GM18861 (cell line): ENCODE data around the gene APLP1.
"Not testable (repeated sequence)": the region's sequence is repeated elsewhere in the genome, so short reads cannot be mapped to it uniquely, and the experiment has no call there.

Experiments
- ATAC-seq: cut with Tn5 transposase; IDR thresholded peaks from one replicate; pipeline ENCODE4 v1.9.1; 2021; ENCODE audit not compliant: unreplicated experiment

APLP1 gene

DNA sequence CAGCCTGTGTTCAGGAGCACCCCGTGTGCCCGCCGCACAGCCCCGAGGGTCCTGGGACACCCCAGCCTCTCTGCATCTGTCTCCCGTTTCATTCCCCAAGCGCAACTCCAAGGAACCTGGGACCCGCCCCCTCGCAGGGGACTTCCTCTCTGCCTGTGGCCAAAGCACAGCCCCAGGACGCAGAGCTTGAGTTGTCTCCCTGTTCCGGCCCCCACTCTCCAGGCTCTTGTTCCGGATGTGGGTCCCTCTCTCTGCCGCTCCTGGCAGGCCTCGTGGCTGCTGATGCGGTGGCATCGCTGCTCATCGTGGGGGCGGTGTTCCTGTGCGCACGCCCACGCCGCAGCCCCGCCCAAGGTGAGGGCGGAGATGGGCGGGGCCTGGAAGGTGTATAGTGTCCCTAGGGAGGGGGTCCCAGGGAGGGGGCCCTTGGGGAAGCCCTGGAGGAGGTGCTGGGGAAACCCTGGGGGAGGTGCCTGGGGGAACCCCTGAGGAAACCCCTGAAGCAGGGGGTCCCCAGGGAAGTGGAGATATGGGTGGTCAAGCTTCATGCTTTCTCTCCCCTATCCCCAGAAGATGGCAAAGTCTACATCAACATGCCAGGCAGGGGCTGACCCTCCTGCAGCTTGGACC lies 35.3 kb downstream of the APLP1 start:
- ATAC-seq = peak; percentile 35

DNA sequence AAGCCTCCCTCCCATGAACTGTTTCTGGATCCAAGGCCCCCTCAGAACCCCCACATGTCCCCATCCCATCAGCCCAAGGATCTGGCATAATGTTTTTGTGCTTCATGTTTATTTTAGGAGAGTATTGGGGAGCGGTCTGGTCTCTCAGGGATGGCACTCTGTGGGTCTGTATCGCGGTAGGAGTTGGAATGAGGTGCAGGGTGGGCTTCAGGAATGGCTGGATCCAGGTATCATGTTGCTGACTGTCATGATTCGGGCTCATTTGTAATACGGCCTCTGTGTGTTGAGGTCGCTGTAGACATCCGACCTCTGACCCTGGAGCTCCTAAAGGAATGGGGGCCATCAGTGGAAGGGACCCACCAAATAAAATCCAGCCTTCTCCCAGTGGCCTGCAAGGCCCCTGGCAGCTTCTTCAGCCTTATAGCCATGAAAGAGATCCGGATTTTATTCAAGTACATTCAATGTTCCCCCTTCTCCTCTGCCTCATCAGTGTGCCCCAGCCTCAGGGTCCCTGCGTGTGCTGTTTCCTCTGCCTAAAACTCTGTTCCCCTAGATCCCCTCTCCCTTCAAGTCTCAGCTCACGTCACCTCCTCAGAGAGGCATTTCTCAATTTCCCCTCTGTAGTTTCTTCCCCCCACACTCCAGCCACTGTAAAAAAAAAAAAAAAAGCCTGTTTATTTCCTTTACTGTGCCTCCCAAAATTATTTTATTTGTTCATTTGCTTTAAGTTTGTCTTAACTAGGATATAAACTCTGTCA lies 36.1 kb downstream of the APLP1 start:
- ATAC-seq = no peak

DNA sequence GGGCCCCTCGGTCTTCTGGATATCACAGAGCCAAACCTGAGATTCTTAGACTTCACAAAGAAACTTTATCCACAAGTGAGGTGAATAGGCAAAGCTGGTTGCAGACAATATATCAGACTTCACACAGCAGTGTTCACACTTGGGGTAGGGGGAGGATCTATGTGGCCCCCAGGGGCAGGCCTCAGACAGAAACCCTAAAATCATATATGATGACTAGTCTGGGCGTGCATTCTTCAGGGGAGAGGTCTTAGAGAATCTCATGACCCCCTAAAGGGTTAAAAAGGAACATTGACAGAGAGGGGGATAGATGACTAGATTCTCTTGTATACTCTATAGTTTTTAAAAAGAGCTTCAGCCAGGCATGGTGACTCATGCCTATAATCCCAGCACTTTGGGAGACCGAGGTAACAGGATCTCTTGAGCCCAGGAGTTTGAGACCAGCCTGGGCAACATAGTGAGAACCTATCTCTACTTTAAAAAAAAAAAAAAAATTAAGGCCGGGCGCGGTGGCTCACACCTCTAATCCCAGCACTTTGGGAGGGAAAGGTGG lies 36.9 kb downstream of the APLP1 start:
- no peak for ATAC-seq

DNA sequence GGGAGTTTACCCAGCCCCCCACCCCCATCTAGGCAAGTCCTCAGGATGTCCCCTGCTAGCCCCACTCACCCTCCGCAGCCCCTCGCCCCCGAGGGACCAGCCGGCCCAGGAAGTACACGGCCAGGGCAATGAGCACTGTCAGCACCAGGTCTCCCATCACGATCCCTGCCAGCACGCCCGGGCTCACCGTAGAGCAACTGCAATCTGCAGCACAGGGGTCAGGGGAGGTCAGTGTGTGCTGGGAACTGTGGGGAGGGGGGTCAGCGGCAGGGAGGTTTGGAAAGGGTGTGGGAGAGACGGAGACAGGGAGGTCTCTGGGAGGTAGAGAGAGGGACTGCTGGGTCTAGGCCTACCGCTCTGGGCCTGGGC lies 39.0 kb downstream of the APLP1 start:
- ATAC-seq = no peak

DNA sequence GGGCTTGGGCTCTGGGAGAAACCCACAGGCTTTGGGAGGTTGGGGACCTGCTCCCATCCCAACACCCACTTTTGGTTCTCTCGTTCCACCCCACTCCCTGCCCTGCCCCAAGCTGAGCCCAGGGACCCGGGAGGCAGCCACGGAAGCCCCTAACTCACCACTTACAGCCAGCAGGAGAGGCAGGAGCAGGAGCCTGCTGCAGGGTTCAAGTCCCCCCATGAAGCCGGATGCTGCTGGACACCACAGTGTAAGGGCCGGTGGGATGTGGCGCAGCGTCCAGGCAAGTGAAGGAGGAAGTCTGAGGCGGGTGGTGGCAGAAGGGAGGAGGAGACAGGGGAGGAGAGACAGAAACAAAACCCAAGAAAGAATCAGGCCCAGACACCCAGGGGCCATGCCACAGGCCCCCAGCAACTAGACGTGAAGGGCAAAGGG lies 39.7 kb downstream of the APLP1 start, which contains the start of gene TYROBP:
Gene TYROBP, minus strand, starts transcription at position 286 of the 432 bp plus-strand sequence. Its CDS starts 67 bp downstream, at position 219.
- no peak for ATAC-seq

DNA sequence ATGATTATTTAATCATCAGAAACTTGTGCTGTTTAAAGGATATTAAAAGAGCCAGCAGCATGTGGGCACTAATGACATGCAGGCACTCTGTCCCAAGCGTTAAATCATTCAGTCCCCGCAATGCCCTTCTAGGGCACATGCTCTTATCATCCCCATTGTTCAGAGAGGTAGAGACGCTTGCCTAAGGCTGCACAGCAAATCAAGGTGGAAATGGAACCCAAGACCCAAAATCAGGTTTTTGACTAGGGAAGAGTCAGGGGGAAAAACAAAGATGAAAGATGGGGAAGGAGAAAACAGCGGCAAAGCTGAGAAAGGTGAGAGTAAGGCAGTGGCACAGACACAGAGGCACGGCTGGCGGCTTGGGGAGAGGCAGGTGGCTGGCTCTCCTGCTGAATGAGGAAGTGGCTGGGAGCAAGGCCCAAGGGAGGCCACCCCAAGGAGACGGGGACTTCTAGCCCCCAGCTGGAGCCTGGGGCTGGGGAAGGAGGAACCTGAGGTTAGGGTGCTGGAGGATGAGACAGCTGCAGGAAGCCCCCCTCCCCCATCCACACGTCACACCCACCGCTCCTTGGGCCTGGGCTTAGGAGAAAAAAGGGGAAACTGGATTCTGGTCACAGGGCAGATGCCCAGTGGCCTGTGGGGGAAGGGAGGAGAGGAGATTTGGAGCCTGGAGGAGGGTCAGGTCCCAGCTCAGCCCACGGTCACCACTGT lies 40.8 kb downstream of the APLP1 start:
- peak; percentile 39 for ATAC-seq

DNA sequence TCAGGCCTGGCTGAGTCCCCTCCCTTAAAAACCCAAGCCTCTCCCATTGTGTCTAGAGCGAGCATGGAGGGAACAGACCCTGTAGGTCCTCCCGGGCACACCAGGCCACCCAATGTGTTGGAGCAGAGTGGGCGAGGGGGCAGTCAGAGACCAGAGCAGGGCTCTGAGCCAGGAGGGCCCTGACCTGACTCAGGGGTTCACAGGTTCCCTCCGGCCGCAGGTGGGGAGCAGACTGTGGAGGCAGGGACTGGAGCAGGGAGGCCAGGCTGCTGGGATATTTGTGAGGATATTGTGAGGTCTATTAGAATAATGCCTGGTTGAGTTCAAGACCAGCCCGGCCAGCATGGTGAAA lies 41.3 kb downstream of the APLP1 start:
- no peak for ATAC-seq

DNA sequence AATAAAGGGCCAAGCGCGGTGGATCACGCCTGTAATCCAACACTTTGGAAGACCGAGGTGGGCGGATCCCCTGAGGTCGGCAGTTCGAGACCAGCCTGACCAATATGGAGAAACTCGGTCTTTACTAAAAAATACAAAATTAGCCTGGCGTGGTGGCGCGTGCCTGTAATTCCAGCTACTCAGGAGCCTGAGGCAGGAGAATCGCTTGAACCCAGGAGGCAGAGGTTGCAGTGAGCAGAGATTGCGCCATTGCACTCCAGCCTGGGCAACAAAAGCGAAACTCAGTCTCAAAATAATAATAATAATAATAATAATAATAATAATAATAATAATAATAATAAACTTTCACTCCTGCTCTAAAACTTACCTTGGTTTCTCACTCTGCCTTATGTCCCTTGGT lies 42.0 kb downstream of the APLP1 start:
- not testable (repeated sequence) for ATAC-seq

DNA sequence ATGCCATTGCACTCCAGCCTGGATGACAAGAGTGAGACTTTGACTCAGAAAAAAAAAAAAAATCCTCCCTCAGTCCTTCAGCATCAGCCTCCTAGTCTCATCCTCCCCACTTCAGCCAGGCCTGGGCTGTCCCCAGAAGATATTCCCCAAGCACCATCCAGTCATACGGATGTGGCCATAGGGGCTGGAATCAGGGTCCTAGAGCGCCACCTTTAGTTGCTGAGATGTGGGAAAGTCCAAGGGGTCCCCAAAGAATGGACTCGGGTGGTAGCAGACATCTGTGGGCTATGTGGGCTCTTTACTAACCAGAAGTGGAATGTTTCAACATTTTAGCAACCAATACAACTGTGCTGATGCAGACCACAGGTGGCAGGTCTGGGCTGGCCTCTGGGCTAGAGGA lies 42.8 kb downstream of the APLP1 start:
- ATAC-seq = no peak

DNA sequence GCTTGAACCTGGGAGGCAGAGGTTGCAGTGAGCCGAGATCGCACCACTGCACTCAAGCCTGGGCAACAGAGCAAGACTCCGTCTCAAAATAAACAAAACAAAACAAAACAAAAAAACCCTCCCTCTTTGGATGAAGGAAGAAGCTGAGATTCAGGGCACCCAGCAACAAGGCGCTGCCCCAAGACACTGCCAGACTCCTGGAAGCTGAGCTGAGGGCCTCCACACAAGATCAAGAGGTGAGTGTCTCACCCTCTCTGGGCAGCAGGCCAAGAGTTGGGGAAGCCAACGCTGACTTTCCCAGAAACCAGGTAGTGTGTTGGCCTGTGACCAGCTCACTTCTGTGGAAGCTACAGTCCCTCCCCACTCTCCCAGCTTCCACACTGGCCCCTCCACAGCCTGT lies 43.4 kb downstream of the APLP1 start:
- ATAC-seq = no peak

DNA sequence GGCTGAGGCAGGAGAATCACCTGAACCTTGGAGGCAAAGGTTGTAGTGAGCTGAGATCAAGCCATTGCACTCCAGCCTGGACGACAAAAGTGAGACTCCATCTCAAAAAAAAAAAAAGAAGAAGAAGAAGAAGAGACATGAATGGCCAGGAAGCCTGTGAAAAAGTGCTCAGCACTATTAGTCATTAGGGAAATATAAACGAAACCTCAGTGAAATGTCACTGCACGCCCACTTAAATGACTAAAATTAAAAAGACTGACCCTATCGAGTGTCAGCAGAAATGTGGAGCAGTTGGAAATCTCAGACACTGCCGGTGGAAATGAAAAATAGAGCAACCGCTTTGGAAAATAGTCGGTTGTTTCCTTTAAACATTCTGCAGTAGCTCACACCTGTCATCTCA lies 45.2 kb downstream of the APLP1 start:
- no peak for ATAC-seq

DNA sequence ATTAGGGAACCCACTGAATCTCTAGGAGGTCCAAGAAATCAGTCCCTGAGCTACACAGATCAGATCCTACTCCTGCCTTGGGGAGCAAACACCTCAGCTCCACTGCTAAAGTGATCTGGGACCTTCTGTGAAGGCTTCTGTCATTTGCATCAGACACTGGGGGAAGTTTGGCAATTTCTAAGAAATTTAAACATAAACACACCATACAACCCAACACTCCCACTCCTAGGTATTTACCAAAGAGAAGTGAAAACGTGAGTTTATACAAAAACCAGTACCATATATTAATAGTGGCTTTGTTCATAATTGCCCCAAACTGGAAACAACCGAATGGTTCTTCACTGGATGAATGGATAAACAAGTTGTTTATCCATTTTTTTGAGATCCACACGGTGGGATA lies 47.1 kb downstream of the APLP1 start:
- no peak for ATAC-seq

DNA sequence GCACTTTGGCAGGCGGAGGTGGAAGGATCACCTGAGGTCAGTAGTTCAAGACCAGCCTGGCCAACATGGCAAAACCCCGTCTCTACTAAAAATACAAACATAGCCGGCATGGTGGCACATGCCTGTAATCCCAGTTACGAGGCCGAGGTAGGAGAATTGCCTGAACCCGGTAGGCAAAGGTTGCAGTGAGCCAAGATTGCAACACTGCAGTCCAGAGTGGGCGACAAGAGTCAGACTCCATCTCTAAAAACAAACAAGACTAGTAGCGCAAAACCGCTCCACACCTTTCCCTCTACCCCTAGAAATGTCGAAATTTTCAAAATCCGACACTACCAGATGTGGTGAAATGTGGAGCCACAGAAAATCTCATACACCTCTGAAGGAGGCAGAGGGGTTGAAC lies 50.9 kb downstream of the APLP1 start:
- no peak for ATAC-seq

DNA sequence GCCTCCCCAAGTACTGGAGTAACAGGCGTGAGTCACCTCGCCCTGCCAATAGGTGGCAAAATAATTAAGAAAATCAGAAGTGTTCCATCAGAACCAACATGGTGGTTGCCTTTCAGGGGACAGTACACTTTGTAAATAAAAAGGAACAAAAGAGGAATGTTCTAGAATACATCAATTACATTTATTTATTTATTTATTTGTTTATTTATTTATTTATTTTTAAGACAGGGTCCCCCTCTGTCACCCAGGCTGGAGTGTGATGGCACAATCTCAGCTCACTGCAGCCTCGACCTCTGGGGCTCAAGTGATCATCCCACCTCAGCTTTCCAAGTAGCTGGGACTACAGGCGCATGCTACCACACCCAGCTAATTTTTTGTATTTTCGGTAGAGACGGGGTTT lies 52.6 kb downstream of the APLP1 start:
- ATAC-seq = no peak

DNA sequence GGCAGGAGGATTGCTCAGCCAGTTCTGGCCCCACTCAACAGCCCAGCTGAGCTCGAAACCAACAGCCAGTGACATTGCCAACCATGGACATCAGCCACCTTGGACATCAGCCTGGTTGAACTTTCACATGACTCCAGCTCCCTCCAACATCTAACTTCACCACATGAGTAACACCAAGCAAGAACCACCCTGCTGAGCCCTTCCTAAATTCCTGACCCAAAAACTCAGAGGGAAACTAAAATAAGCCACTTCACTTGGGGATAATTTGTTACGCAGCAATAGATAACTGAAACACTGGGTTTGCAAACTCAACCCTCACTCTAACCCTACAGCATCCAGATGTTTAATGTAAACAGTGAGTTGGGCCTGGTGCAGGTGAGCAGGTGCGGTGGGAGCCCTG lies 57.1 kb downstream of the APLP1 start:
- no peak for ATAC-seq

DNA sequence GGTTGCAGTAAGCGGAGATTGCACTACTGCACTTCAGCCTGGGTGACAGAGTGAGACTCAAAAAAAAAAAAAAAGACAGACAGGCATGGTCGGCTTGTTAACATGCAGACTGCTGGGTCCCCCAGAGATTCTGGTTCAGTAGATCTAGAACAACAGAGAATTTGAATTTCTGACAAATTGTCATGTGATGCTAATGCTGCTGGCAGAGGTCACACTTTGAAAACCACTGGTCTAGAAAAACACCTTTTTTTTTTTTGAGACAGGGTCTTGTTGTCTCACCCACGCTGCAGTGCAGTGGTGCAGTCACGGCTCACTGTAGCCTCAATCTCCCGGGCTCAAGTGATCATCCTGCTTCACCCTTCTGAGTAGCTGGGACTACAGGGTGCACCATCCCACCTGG lies 60.1 kb downstream of the APLP1 start:
- ATAC-seq = no peak
